Measurements from ENCODE around the gene ZEB2. TPM values are rescaled to one million over a fixed set of nuclear protein-coding genes. Genes with fewer than 3 reads are reported as not detected.

The ZEB2 gene
- total RNA-seq, 1 experiment from 2014 or later = 1.1 TPM

DNA sequence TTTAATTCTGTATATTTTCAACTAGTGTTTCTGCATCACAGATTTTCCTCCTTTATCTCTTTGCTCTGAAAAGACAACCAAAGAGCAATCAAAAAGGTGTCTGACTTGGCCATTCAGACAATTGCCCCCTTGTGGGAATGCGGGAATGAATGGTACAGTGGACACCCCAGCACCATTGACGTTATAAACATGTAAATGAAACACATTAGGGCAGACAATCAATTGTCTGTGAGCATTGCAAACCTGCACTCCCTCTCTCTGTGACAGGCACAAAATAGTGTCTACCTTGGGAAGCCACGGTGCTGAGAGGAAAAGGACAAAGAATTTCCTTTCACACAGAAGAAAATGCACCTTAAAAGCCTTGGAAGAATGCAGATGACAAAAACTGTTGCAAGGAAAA, 8.0 kb downstream of the ZEB2 start:
- Histone ChIP-seq H3K9me3 (ENCODE audit: control insufficient read depth, insufficient read depth, low read depth, low read length) (no peaks in the 10 kb centered on the region), H3K27me3 (ENCODE audit: control insufficient read depth, insufficient read depth, low read length) (peaks cover 21% of the 10 kb centered on the region), H3K4me1 (ENCODE audit: control insufficient read depth, insufficient read depth, low read length) (no peaks in the 10 kb centered on the region), H3K27ac (ENCODE audit: low read length) (no peak overlapping the region), H3K4me3 (ENCODE audit: low read depth in 2 of 2, low read length in 2 of 2) (no peak overlapping the region), H3K36me3 (ENCODE audit: control insufficient read depth, insufficient read depth, low read length) (no peaks in the 10 kb centered on the region)
- DNase-seq (ENCODE audit: low read depth, low spot score) (no peak), ATAC-seq (no peak)
- POLR2A ChIA-PET = no interaction called here
- no TSS peak for BruUV-seq (replicated peaks)
- intact Hi-C loops (cut with micrococcal nuclease; ENCODE audit: unreplicated experiment) (no loop called here), in situ Hi-C loops (cut with HindIII; ENCODE audit: low pct_unique_long_range_greater_than_20kb, low sequenced_read_pairs) (no loop called here)
- CTCF ChIA-PET = no interaction called here
- TF ChIP-seq, protein P1, sequence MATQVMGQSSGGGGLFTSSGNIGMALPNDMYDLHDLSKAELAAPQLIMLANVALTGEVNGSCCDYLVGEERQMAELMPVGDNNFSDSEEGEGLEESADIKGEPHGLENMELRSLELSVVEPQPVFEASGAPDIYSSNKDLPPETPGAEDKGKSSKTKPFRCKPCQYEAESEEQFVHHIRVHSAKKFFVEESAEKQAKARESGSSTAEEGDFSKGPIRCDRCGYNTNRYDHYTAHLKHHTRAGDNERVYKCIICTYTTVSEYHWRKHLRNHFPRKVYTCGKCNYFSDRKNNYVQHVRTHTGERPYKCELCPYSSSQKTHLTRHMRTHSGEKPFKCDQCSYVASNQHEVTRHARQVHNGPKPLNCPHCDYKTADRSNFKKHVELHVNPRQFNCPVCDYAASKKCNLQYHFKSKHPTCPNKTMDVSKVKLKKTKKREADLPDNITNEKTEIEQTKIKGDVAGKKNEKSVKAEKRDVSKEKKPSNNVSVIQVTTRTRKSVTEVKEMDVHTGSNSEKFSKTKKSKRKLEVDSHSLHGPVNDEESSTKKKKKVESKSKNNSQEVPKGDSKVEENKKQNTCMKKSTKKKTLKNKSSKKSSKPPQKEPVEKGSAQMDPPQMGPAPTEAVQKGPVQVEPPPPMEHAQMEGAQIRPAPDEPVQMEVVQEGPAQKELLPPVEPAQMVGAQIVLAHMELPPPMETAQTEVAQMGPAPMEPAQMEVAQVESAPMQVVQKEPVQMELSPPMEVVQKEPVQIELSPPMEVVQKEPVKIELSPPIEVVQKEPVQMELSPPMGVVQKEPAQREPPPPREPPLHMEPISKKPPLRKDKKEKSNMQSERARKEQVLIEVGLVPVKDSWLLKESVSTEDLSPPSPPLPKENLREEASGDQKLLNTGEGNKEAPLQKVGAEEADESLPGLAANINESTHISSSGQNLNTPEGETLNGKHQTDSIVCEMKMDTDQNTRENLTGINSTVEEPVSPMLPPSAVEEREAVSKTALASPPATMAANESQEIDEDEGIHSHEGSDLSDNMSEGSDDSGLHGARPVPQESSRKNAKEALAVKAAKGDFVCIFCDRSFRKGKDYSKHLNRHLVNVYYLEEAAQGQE (IDR thresholded peaks at IDR 0.05; ENCODE audit: insufficient read depth in 1 of 2, low read depth in 2 of 2, low read length in 1 of 2) = no peak
- no peak for TF ChIP-seq POLR2AphosphoS5 (IDR thresholded peaks at IDR 0.05; ENCODE audit: low read depth, low read length)
- TF ChIP-seq SIN3A (IDR thresholded peaks at IDR 0.05; ENCODE audit: borderline replicate concordance, insufficient read depth, low read depth, low read length) = no peak
- TF ChIP-seq, protein P2, sequence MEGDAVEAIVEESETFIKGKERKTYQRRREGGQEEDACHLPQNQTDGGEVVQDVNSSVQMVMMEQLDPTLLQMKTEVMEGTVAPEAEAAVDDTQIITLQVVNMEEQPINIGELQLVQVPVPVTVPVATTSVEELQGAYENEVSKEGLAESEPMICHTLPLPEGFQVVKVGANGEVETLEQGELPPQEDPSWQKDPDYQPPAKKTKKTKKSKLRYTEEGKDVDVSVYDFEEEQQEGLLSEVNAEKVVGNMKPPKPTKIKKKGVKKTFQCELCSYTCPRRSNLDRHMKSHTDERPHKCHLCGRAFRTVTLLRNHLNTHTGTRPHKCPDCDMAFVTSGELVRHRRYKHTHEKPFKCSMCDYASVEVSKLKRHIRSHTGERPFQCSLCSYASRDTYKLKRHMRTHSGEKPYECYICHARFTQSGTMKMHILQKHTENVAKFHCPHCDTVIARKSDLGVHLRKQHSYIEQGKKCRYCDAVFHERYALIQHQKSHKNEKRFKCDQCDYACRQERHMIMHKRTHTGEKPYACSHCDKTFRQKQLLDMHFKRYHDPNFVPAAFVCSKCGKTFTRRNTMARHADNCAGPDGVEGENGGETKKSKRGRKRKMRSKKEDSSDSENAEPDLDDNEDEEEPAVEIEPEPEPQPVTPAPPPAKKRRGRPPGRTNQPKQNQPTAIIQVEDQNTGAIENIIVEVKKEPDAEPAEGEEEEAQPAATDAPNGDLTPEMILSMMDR (IDR thresholded peaks at IDR 0.05) = no peak
- no peak for TF ChIP-seq TCF7L2 (IDR thresholded peaks at IDR 0.05; ENCODE audit: low read depth, low read length)

DNA sequence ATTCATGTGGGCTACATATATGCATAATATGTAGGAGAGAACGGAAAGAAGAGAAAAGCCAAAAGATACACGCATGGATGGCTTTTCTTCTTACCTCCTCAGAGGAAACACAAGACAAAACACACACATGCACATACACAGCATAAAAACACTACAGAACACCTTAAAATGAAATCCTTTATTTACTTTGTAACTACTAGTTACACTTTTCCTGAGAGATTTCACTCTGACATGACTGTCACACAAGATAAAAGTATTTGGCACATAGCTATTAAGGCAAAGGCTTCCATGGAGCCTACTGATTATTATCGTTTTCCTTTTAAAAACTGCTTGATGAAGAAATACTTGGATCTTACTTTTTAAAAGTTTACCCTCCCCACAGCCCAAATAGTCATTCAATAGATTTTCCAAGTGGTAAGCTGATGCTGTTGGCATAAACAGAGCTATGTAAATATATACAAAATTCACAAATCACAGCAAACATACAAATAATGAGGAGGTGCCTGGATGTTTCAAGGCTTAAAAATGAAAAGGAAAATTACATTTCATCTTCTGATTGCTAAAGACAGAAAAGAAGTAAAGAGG, 8.6 kb downstream of the ZEB2 start:
- no peaks in the 10 kb centered on the region for H3K9me3 ChIP-seq (ENCODE audit: control insufficient read depth, insufficient read depth, low read depth, low read length)
- POLR2A ChIA-PET = no interaction called here
- TF ChIP-seq, protein P2 (IDR thresholded peaks at IDR 0.05) = no peak
- TF ChIP-seq POLR2AphosphoS5 (IDR thresholded peaks at IDR 0.05; ENCODE audit: low read depth, low read length) (no peak), SIN3A (IDR thresholded peaks at IDR 0.05; ENCODE audit: borderline replicate concordance, insufficient read depth, low read depth, low read length) (no peak), TCF7L2 (IDR thresholded peaks at IDR 0.05; ENCODE audit: low read depth, low read length) (no peak)
- TF ChIP-seq, protein P1 (IDR thresholded peaks at IDR 0.05; ENCODE audit: insufficient read depth in 1 of 2, low read depth in 2 of 2, low read length in 1 of 2) = no peak
- no TSS peak for BruUV-seq (replicated peaks)
- peaks cover 21% of the 10 kb centered on the region for H3K27me3 ChIP-seq (ENCODE audit: control insufficient read depth, insufficient read depth, low read length)
- intact Hi-C loops (cut with micrococcal nuclease; ENCODE audit: unreplicated experiment) (no loop called here), in situ Hi-C loops (cut with HindIII; ENCODE audit: low pct_unique_long_range_greater_than_20kb, low sequenced_read_pairs) (no loop called here)
- no peaks in the 10 kb centered on the region for H3K4me1 ChIP-seq (ENCODE audit: control insufficient read depth, insufficient read depth, low read length)
- H3K4me3 ChIP-seq (ENCODE audit: low read depth in 2 of 2, low read length in 2 of 2) = no peak overlapping the region
- H3K36me3 ChIP-seq (ENCODE audit: control insufficient read depth, insufficient read depth, low read length) = no peaks in the 10 kb centered on the region
- ATAC-seq = no peak
- no peak overlapping the region for H3K27ac ChIP-seq (ENCODE audit: low read length)
- DNase-seq (ENCODE audit: low read depth, low spot score) = no peak
- CTCF ChIA-PET = no interaction called here

Measured in Panc1 (cell line).